Lung (tissue), 12 donors: ENCODE measurements around the gene MAPK8IP2. TPM values are rescaled to one million over a fixed set of nuclear protein-coding genes. Genes with fewer than 3 reads are reported as not detected.
"Not testable (repeated sequence)": the region's sequence is repeated elsewhere in the genome, so short reads cannot be mapped to it uniquely, and the experiment has no call there.

Source experiments
- ATAC-seq: fragments of 200-7000 bp; cut with Tn5 transposase; one replicate; pipeline ENCODE4 v1.9.1; 2020; ENCODE audit warnings: moderate number of reproducible peaks; ENCODE audit not compliant: insufficient read depth, low FRiP score
- DNase-seq, 3 donors: peaks; one replicate each; pipeline ENCODE4 v3.0.0-alpha.2; 2013 to 2017
- H3K27ac ChIP-seq, 2 donors: one replicate each; pipeline ENCODE4 v1.5.1; 2013; ENCODE audit warnings: mild to moderate bottlenecking in 2 of 2, moderate library complexity in 2 of 2, control low read depth in 1 of 2, inconsistent platforms in 1 of 2, low read depth in 1 of 2, low read length in 1 of 2
- H3K27me3 ChIP-seq, 3 donors: one replicate each; pipeline ENCODE4 v1.5.1; 2013; ENCODE audit warnings: low read length in 2 of 3; ENCODE audit not compliant: control insufficient read depth in 3 of 3, insufficient read depth in 3 of 3
- H3K36me3 ChIP-seq, 4 donors: one replicate each; pipeline ENCODE4 v1.5.1; 2013; ENCODE audit warnings: low read length in 4 of 4, mild to moderate bottlenecking in 1 of 4, moderate library complexity in 1 of 4; ENCODE audit not compliant: control insufficient read depth in 4 of 4, insufficient read depth in 4 of 4
- H3K4me1 ChIP-seq, 5 donors: one replicate each; pipeline ENCODE4 v1.5.1; 2013; ENCODE audit warnings: low read length in 5 of 5, mild to moderate bottlenecking in 2 of 5, moderate library complexity in 1 of 5; ENCODE audit not compliant: control insufficient read depth in 5 of 5, insufficient read depth in 5 of 5
- H3K4me3 ChIP-seq: one replicate; pipeline ENCODE4 v1.5.1; 2013; ENCODE audit warnings: mild to moderate bottlenecking, control low read depth, moderate library complexity
- H3K9ac ChIP-seq, 2 donors: one replicate each; pipeline ENCODE4 v1.5.1; 2013; ENCODE audit warnings: low read length in 2 of 2, control low read depth in 1 of 2; ENCODE audit not compliant: insufficient read depth in 1 of 2
- H3K9me3 ChIP-seq, 4 donors: one replicate each; pipeline ENCODE4 v1.5.1; 2013; ENCODE audit warnings: low read length in 3 of 4, mild to moderate bottlenecking in 1 of 4, moderate library complexity in 1 of 4; ENCODE audit not compliant: control insufficient read depth in 4 of 4, insufficient read depth in 3 of 4
- CTCF ChIP-seq: IDR thresholded peaks from 2 replicates; pipeline ENCODE4 v1.5.1; 2012; ENCODE audit warnings: mild to moderate bottlenecking; ENCODE audit errors: control extremely low read depth, extremely low read depth
- WGBS, 2 donors: extraction: QIAGEN DNeasy Blood & Tissue Kit; methylation state at CpG; one replicate each; pipeline ENCODE4 v1.1.7; 2013; 5-methylcytosine and 5-hydroxymethylcytosine counted together
- polyA plus RNA-seq, 2 donors: library from polyadenylated mRNA; stranded (reverse); fragments of 200-250 nt; gene quantifications; one replicate each; pipeline ENCODE4 v1.2.1, GENCODE V29; 2013
- total RNA-seq, 2 donors: library from RNA; depleted of rRNA in 1 of 2; stranded (reverse); fragments of >200 nt in 1 of 2; gene quantifications; one replicate each; pipeline ENCODE4 v1.2.1, GENCODE V29; 2014 to 2021
- donor health status: control.
- donor health status: control.
- donor health status: Bipolar disorder and iron deficiency.
- donor health status: healthy.
- donor health status: DM: yes; HTN: yes; CAD: no.

Gene MAPK8IP2
- total and polyA plus RNA-seq, 4 donors: 0.91 to 2.7 (median 1.1) TPM

- no peak for TF ChIP-seq CTCF
- Histone ChIP-seq H3K4me1 (peaks cover 0 to 5% (median 0%) of the 10 kb centered on the region in 5 donors), H3K36me3 (no peaks in the 10 kb centered on the region), H3K9ac (no peak overlapping the region), H3K4me3 (no peak overlapping the region), H3K27me3 (peaks cover 0 to 14% (median 0%) of the 10 kb centered on the region in 3 donors), H3K27ac (no peak overlapping the region), H3K9me3 (peaks cover 0 to 4% (median 0%) of the 10 kb centered on the region in 4 donors)
- no peak for DNase-seq
- WGBS, 2 donors: 92 to 96% methylated on average over 10 of the region's 10 CpGs
- no peak for ATAC-seq
Measured at GRCh38 chr22:50653256-50653655, 52.7 kb downstream of the MAPK8IP2 start.

- 89 to 94% methylated on average over 6 of the region's 6 CpGs for WGBS, 2 donors
Measured at GRCh38 chr22:50654664-50655063, 54.1 kb downstream of the MAPK8IP2 start.

GRCh38 chr22:50656122-50657070, 55.8 kb downstream of the MAPK8IP2 start:
- H3K9ac ChIP-seq: no peak overlapping the region
- peaks cover 0 to 5% (median 0%) of the 10 kb centered on the region in 5 donors for H3K4me1 ChIP-seq
- no peak overlapping the region for H3K4me3 ChIP-seq
- no peaks in the 10 kb centered on the region for H3K9me3 ChIP-seq
- peak overlapping the region; percentile 72 to 80 for H3K27ac ChIP-seq
- TF ChIP-seq CTCF: no peak
- DNase-seq (peak; percentile 12 to 56 (median 30)), ATAC-seq (peak; percentile 59)
- WGBS, 2 donors: 52 to 76% methylated on average over 23 of the region's 23 CpGs
- no peaks in the 10 kb centered on the region for H3K36me3 ChIP-seq
- peaks cover 0 to 14% (median 0%) of the 10 kb centered on the region in 3 donors for H3K27me3 ChIP-seq

More at GRCh38 chr22:50654664-50655063, 54.1 kb downstream of the MAPK8IP2 start:
- not testable (repeated sequence) for DNase-seq, H3K4me1 ChIP-seq, H3K9ac ChIP-seq, H3K4me3 ChIP-seq, H3K27ac ChIP-seq, H3K9me3 ChIP-seq, H3K36me3 ChIP-seq, ATAC-seq
- H3K27me3 ChIP-seq: peaks cover 0 to 14% (median 0%) of the 10 kb centered on the region in 3 donors

- 58 to 70% methylated on average over 4 of the region's 4 CpGs for WGBS, 2 donors
- DNase-seq: peak in 1 of 3 donors; percentile 8
Measured at GRCh38 chr22:50657925-50658324, 57.3 kb downstream of the MAPK8IP2 start.

GRCh38 chr22:50659711-50660110, 59.1 kb downstream of the MAPK8IP2 start:
- not testable (repeated sequence) for ATAC-seq, H3K9ac ChIP-seq, DNase-seq, H3K9me3 ChIP-seq, H3K4me1 ChIP-seq, H3K27ac ChIP-seq, H3K4me3 ChIP-seq, H3K36me3 ChIP-seq
- H3K27me3 ChIP-seq: peaks cover 0 to 14% (median 0%) of the 10 kb centered on the region in 3 donors
- 94 to 96% methylated on average over 7 of the region's 7 CpGs for WGBS, 2 donors

More at GRCh38 chr22:50657925-50658324, 57.3 kb downstream of the MAPK8IP2 start:
- Histone ChIP-seq H3K36me3 (no peaks in the 10 kb centered on the region), H3K9ac (no peak overlapping the region), H3K27ac (peak overlapping the region in 1 of 2 donors; percentile 61), H3K9me3 (no peaks in the 10 kb centered on the region), H3K4me1 (peaks cover 0 to 5% (median 0%) of the 10 kb centered on the region in 5 donors), H3K27me3 (peaks cover 0 to 14% (median 0%) of the 10 kb centered on the region in 3 donors), H3K4me3 (no peak overlapping the region)
- no peak for ATAC-seq
- no peak for TF ChIP-seq CTCF
